SU-DHL-6 (cell line): Measurements from ENCODE around the gene CLIP2.

ENCODE experiments used
- H2AFZ ChIP-seq: fragments of 200-600 bp; sonication (generic); 2 replicates; pipeline ENCODE4 v1.6.1; 2014; ENCODE audit warnings: low read depth, mild to moderate bottlenecking, moderate library complexity, mixed read lengths, antibody characterized with exemption, low read length; ENCODE audit not compliant: severe bottlenecking
- H3F3A ChIP-seq: fragments of 200-600 bp; shearing (Covaris generic); 2 replicates; pipeline ENCODE4 v1.6.0; 2016; ENCODE audit warnings: antibody characterized with exemption, mild to moderate bottlenecking; ENCODE audit not compliant: insufficient read depth
- H3K27ac ChIP-seq: fragments of 200-600 bp; sonication (generic); 2 replicates; pipeline ENCODE4 v1.5.1; 2016; ENCODE audit warnings: low read depth, mild to moderate bottlenecking, low read length, moderate library complexity, mixed read lengths
- H3K27me3 ChIP-seq: fragments of 200-600 bp; sonication (generic), shearing (Covaris generic); 2 replicates; pipeline ENCODE4 v1.6.0; 2014; ENCODE audit warnings: mild to moderate bottlenecking, low read length
- H3K36me3 ChIP-seq: fragments of 200-600 bp; sonication (generic); 2 replicates; pipeline ENCODE4 v1.6.1; 2014; ENCODE audit warnings: mild to moderate bottlenecking, low read length, mixed read lengths
- H3K4me2 ChIP-seq: fragments of 300-600, 200-600 bp; shearing (Covaris generic), sonication (generic); 2 replicates; pipeline ENCODE4 v1.6.0; 2014; ENCODE audit warnings: low read length, low read depth, mild to moderate bottlenecking; ENCODE audit not compliant: poor library complexity, severe bottlenecking
- H3K4me3 ChIP-seq: fragments of 200-600 bp; sonication (generic); 2 replicates; pipeline ENCODE4 v1.5.1; 2014; ENCODE audit warnings: antibody characterized with exemption, low read length, mild to moderate bottlenecking, mixed read lengths; ENCODE audit not compliant: insufficient read depth, poor library complexity, severe bottlenecking
- H3K79me2 ChIP-seq: fragments of 200-600 bp; sonication (generic); 2 replicates; pipeline ENCODE4 v1.6.1; 2014; ENCODE audit warnings: mild to moderate bottlenecking, low read length, moderate library complexity; ENCODE audit not compliant: insufficient read depth
- H3K9ac ChIP-seq: fragments of 200-600 bp; sonication (generic); 2 replicates; pipeline ENCODE4 v1.7.0; 2014; ENCODE audit warnings: mild to moderate bottlenecking, low read length
- H3K9me2 ChIP-seq: fragments of 200-600 bp; sonication (generic); replicated peaks from 2 replicates; pipeline ENCODE4 v1.6.1; 2014; ENCODE audit warnings: low read length; ENCODE audit not compliant: insufficient read depth
- H3K9me3 ChIP-seq: fragments of 200-600 bp; sonication (generic); 2 replicates; pipeline ENCODE4 v1.6.1; 2014; ENCODE audit warnings: low read length, mixed read lengths; ENCODE audit not compliant: insufficient read depth
- H4K20me1 ChIP-seq: fragments of 200-600 bp; sonication (generic); 2 replicates; pipeline ENCODE4 v1.6.1; 2014; ENCODE audit warnings: low read depth, mild to moderate bottlenecking, antibody characterized with exemption, low read length, moderate library complexity, mixed read lengths
- CTCF ChIP-seq: fragments of 200-600 bp; sonication (generic); IDR thresholded peaks from one replicate; pipeline ENCODE4 v1.5.1; 2017; ENCODE audit warnings: antibody characterized with exemption, mild to moderate bottlenecking, low read length, moderate library complexity; ENCODE audit not compliant: insufficient read depth, poor library complexity, severe bottlenecking
- EZH2phosphoT487 ChIP-seq: fragments of 200-600 bp; sonication (generic), shearing (Covaris generic); conservative IDR thresholded peaks from 2 replicates; pipeline ENCODE4 v1.6.1; 2018; ENCODE audit warnings: mild to moderate bottlenecking, antibody characterized with exemption, low read length, moderate library complexity, mixed read lengths

The CLIP2 gene

DNA sequence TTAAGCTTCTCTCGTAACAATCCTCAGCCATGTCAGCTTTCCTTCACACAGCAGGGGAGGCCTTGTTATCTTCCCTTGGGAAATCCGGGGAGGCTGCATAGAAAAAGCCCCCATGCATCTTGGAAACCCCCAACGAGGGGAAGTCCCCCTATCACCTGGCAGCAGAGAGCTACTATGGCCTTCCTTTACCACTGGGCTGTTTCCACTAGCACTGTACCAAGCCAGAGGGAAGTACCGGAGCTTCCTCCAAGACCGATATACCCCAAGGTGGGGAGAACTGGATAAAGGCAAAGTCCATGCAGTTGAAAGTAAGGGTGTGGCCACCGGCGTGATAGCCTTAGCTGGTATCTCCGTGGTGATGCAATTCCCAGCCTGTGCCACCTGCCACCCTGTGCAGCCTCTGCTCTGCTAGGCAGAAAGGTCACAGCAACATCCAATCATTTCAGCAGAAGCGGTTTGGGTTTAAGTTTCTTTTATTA, 4.4 kb upstream of the CLIP2 start:
- TF ChIP-seq EZH2phosphoT487 (no peak), CTCF (no peak)
- Histone ChIP-seq H3K79me2 (no peaks in the 10 kb centered on the region), H4K20me1 (no peaks in the 10 kb centered on the region), H3K27ac (no peak overlapping the region), H3K4me3 (no peak overlapping the region), H2AFZ (no peak overlapping the region), H3K36me3 (no peaks in the 10 kb centered on the region), H3K9ac (no peak overlapping the region), H3K9me3 (no peaks in the 10 kb centered on the region), H3K9me2 (no peaks in the 10 kb centered on the region), H3F3A (no peaks in the 10 kb centered on the region), H3K27me3 (no peaks in the 10 kb centered on the region), H3K4me2 (no peak overlapping the region)

DNA sequence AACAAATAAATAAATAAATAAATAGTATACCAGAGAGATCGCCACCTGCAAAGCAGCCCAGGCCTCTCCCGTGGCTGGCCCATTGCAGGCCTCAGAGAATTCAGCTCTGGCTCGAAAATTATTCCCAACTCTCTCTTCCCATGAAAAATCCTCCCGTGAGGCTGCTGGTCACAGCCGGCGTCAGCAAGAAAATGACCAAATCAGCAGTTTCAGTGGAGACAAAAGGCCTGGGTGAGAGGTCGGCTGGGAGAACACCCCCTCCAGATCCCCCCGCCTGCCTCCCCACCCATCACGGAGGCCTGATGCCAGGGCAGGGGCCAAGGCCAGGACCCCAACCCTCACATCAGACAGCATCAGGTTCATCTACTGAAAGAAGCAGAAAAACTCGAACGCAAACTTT, 3.1 kb upstream of the CLIP2 start:
- no peaks in the 10 kb centered on the region for H3K9me2 ChIP-seq
- H3K27me3 ChIP-seq, result no peaks in the 10 kb centered on the region
- no peak overlapping the region for H3K4me3 ChIP-seq
- H3K36me3 ChIP-seq, result no peaks in the 10 kb centered on the region
- H3K27ac ChIP-seq, result no peak overlapping the region
- H4K20me1 ChIP-seq, result no peaks in the 10 kb centered on the region
- H3K4me2 ChIP-seq, result no peak overlapping the region
- H3K79me2 ChIP-seq, result no peaks in the 10 kb centered on the region
- no peaks in the 10 kb centered on the region for H3K9me3 ChIP-seq
- TF ChIP-seq EZH2phosphoT487, result no peak
- no peak for TF ChIP-seq CTCF
- no peaks in the 10 kb centered on the region for H3F3A ChIP-seq
- no peak overlapping the region for H2AFZ ChIP-seq
- no peak overlapping the region for H3K9ac ChIP-seq

GRCh38 chr7:74287303-74288033, 1.7 kb upstream of the CLIP2 start:
- H3K9me3 ChIP-seq, result no peaks in the 10 kb centered on the region
- H3K4me2 ChIP-seq, result no peak overlapping the region
- no peaks in the 10 kb centered on the region for H3F3A ChIP-seq
- no peaks in the 10 kb centered on the region for H4K20me1 ChIP-seq
- H3K27ac ChIP-seq, result no peak overlapping the region
- no peak overlapping the region for H3K4me3 ChIP-seq
- no peaks in the 10 kb centered on the region for H3K27me3 ChIP-seq
- no peak overlapping the region for H3K9ac ChIP-seq
- no peaks in the 10 kb centered on the region for H3K9me2 ChIP-seq
- no peaks in the 10 kb centered on the region for H3K36me3 ChIP-seq
- no peak overlapping the region for H2AFZ ChIP-seq
- no peaks in the 10 kb centered on the region for H3K79me2 ChIP-seq
- no peak for TF ChIP-seq CTCF
